K562 (cell line): Measurements from ENCODE around the gene PASD1. TPM values are rescaled to one million over a fixed set of nuclear protein-coding genes. Genes with fewer than 3 reads are reported as not detected.

Source experiments
- ATAC-seq: fragments of 200-7000 bp; cut with Tn5 transposase; 3 replicates; pipeline ENCODE4 v1.9.1; 2020; ENCODE audit warnings: moderate library complexity
- BruUV-seq: library from RNA; stranded (reverse); fragments of 400-500 nt; replicated peaks from 2 replicates; lab custom pipeline; 2021; lab: Mats Ljungman, UMichigan
- CTCF ChIA-PET: fragments of 300-600 bp; formaldehyde crosslinking; extraction: SDS; loops from one replicate; lab custom pipeline; 2021; ENCODE audit warnings: low intra/inter-chr PET ratio; lab: Yijun Ruan, JAX
- POLR2A ChIA-PET: fragments of 300-600, 350-650 bp; sonication (Branson Sonifier 250); formaldehyde crosslinking; extraction: SDS; loops from one replicate; lab custom pipeline; 2021; ENCODE audit warnings: antibody characterized with exemption, inconsistent platforms; lab: Yijun Ruan, JAX
- DNase-seq, 4 experiments: peaks; one replicate each; pipeline versions ENCODE4 v3.0.0 to v3.0.0-alpha.2; 2011 to 2018; ENCODE audit warnings: low spot score in 3 of 4, mixed read lengths in 3 of 4; ENCODE audit errors: extremely low read depth in 1 of 4
- FAIRE-seq: peaks from 2 replicates; lab custom pipeline; 2011; peaks lifted over from hg19 to GRCh38; lab: Jason Lieb, UNC
- H2AFZ ChIP-seq: 2 replicates; pipeline ENCODE4 v1.6.0; 2011; ENCODE audit warnings: low read depth, low read length, control low read depth, inconsistent platforms
- H3K27ac ChIP-seq: fragments of 200-600 bp; 3 replicates; pipeline ENCODE4 v1.8.0; 2011; ENCODE audit warnings: low read depth, mild to moderate bottlenecking, control low read depth, inconsistent platforms, low read length, moderate library complexity, mixed read lengths; ENCODE audit errors: extremely low read depth
- H3K27me3 ChIP-seq, 2 experiments: fragments of 300-600 bp in 1 of 2; 2 replicates in 1 of 2; 3 replicates in 1 of 2; pipeline versions ENCODE4 v1.6.0 to v1.8.0; 2011; ENCODE audit warnings: inconsistent platforms in 2 of 2, low read length in 2 of 2, mild to moderate bottlenecking in 1 of 2, mixed read lengths in 1 of 2, moderate library complexity in 1 of 2; ENCODE audit not compliant: control insufficient read depth in 2 of 2, insufficient read depth in 2 of 2
- H3K36me3 ChIP-seq: fragments of 300-600 bp; 3 replicates; pipeline ENCODE4 v1.8.0; 2011; ENCODE audit warnings: mild to moderate bottlenecking, low read length, inconsistent platforms; ENCODE audit not compliant: control insufficient read depth, insufficient read depth
- H3K4me1 ChIP-seq, 2 experiments: fragments of 200-600 bp in 1 of 2; replicated peaks in 1 of 2; 2 replicates in 1 of 2; 3 replicates in 1 of 2; pipeline versions ENCODE4 v1.5.1 to v1.8.0; 2011; ENCODE audit warnings: inconsistent platforms in 2 of 2, low read length in 2 of 2, mild to moderate bottlenecking in 1 of 2, mixed read lengths in 1 of 2, moderate library complexity in 1 of 2; ENCODE audit not compliant: control insufficient read depth in 2 of 2, insufficient read depth in 2 of 2
- H3K4me2 ChIP-seq: 2 replicates; pipeline ENCODE4 v1.6.1; 2011; ENCODE audit warnings: low read length, control low read depth, inconsistent platforms, mixed read lengths; ENCODE audit not compliant: insufficient read depth
- H3K4me3 ChIP-seq: fragments of 200-600 bp; sonication (generic), shearing (Covaris generic); 2 replicates; pipeline ENCODE4 v1.5.1; 2016; ENCODE audit warnings: control low read depth, inconsistent platforms
- H3K79me2 ChIP-seq: fragments of 200-600 bp; 3 replicates; pipeline ENCODE4 v1.8.0; 2011; ENCODE audit warnings: low read length, inconsistent platforms; ENCODE audit not compliant: control insufficient read depth, insufficient read depth
- H3K9ac ChIP-seq, 2 experiments: 2 replicates each; pipeline versions ENCODE4 v1.6.0 to v1.6.1; 2011; ENCODE audit warnings: low read depth in 2 of 2, low read length in 2 of 2, control low read depth in 1 of 2, inconsistent platforms in 1 of 2, mild to moderate bottlenecking in 1 of 2, mixed read lengths in 1 of 2; ENCODE audit not compliant: insufficient read depth in 1 of 2
- H3K9me1 ChIP-seq: one replicate; pipeline ENCODE4 v1.6.0; 2011; ENCODE audit warnings: inconsistent platforms, mild to moderate bottlenecking, low read length, moderate library complexity; ENCODE audit not compliant: control insufficient read depth, insufficient read depth
- H3K9me3 ChIP-seq: replicated peaks from 2 replicates; pipeline ENCODE4 v1.5.1; 2011; ENCODE audit warnings: low read depth, low read length, inconsistent platforms; ENCODE audit not compliant: control insufficient read depth, insufficient read depth
- H4K20me1 ChIP-seq: replicated peaks from 2 replicates; pipeline ENCODE4 v1.6.1; 2011; ENCODE audit warnings: low read length, inconsistent platforms, mixed read lengths; ENCODE audit not compliant: control insufficient read depth, insufficient read depth
- FOXP1 ChIP-seq: sonication (generic); formaldehyde crosslinking; IDR thresholded peaks from 2 replicates; pipeline ENCODE4 v1.8.0; 2022; ENCODE audit warnings: mild to moderate bottlenecking, missing genetic modification reagents
- MYC ChIP-seq, 2 experiments: fragments of 250-450 bp in 1 of 2; sonication (Bioruptor Pico) in 1 of 2; IDR thresholded peaks; 2 replicates each; pipeline versions ENCODE4 v1.5.1 to v1.6.1; 2012 to 2021; ENCODE audit warnings: low read depth in 2 of 2, borderline replicate concordance in 1 of 2, improper control_type of control experiment in 1 of 2, low read length in 1 of 2, mild to moderate bottlenecking in 1 of 2, moderate library complexity in 1 of 2
- NCOA1 ChIP-seq: fragments of 450-650 bp; IDR thresholded peaks from 2 replicates; pipeline ENCODE4 v1.6.1; 2016; ENCODE audit warnings: low read depth
- NFIX ChIP-seq: fragments of 250-450 bp; sonication (Bioruptor Pico); IDR thresholded peaks from 2 replicates; pipeline ENCODE4 v1.4.0; 2020; ENCODE audit warnings: low read depth, mild to moderate bottlenecking, moderate library complexity
- NR4A1 ChIP-seq, 2 experiments: fragments of 250-450 bp in 1 of 2; fragments of 450-650 bp in 1 of 2; sonication (Bioruptor Pico) in 1 of 2; IDR thresholded peaks; 2 replicates each; pipeline versions ENCODE4 v1.4.0 to v1.6.1; 2016 to 2020; ENCODE audit warnings: mild to moderate bottlenecking in 2 of 2, missing compliant biosample characterization in 1 of 2, missing genetic modification characterization in 1 of 2, moderate library complexity in 1 of 2
- TBL1XR1 ChIP-seq, 2 experiments: IDR thresholded peaks; 2 replicates each; pipeline ENCODE4 v1.6.1; 2012; ENCODE audit warnings: improper control_type of control experiment in 2 of 2, low read length in 2 of 2, mild to moderate bottlenecking in 1 of 2
- ZNF699 ChIP-seq: fragments of 250-450 bp; sonication (Bioruptor Pico); IDR thresholded peaks from 2 replicates; pipeline ENCODE4 v1.8.0; 2021; ENCODE audit warnings: mild to moderate bottlenecking, moderate library complexity; ENCODE audit not compliant: insufficient replicate concordance
- WGBS: fragments of 100-300 bp; shearing (Covaris generic); methylation state at CpG from one replicate; pipeline ENCODE4 v1.1.6; 2016; ENCODE audit warnings: low coverage, mixed read lengths; ENCODE audit not compliant: insufficient coverage; ENCODE audit errors: missing lambda C conversion rate; 5-methylcytosine and 5-hydroxymethylcytosine counted together
- in situ Hi-C: fragments of 300-500 bp; cut with MboI; formaldehyde crosslinking; loops from 4 replicates; pipeline ENCODE4 v1.15.0; 2018; ENCODE audit warnings: inconsistent platforms, mixed read lengths
- intact Hi-C: fragments of 100-400 bp; cut with micrococcal nuclease; formaldehyde crosslinking; loops from 2 replicates; pipeline ENCODE4 v1.14.2; 2022
- polyA plus RNA-seq, 8 experiments: library from polyadenylated mRNA; depleted of rRNA in 4 of 8; stranded (reverse) in 5 of 8; unstranded in 3 of 8; fragments of >200 nt; fragmentation: Nextera tagmentation in 2 of 8; fragmentation: Illumina TruSeq in 1 of 8; extraction: Ambion mirVana in 2 of 8; extraction: Trizol in 1 of 8; gene quantifications; 2 replicates each; pipeline versions ENCODE4 v1.2.1 to v1.2.3, GENCODE V29; 2011 to 2014; ENCODE audit warnings: inconsistent platforms in 1 of 8, missing spikeins in 1 of 8
- total RNA-seq, 7 experiments: library from RNA; depleted of rRNA in 6 of 7; stranded (reverse); fragments of >200 nt in 6 of 7; fragmentation: Illumina TruSeq in 2 of 7; extraction: Trizol in 2 of 7; gene quantifications; 2 replicates each; pipeline versions ENCODE4 v1.2.1 to v1.2.3, GENCODE V29; 2011 to 2021; ENCODE audit warnings: low replicate concordance in 1 of 7
- TF ChIP-seq, protein P1 (sequence below): fragments of 250-450 bp; sonication (Bioruptor Pico); IDR thresholded peaks from 2 replicates; pipeline ENCODE4 v1.8.0; 2022; ENCODE audit warnings: inconsistent platforms, mild to moderate bottlenecking, moderate library complexity, borderline replicate concordance
- TF ChIP-seq, protein P2 (sequence below): fragments of 450-650 bp; conservative IDR thresholded peaks from 2 replicates; pipeline ENCODE4 v1.6.1; 2016; ENCODE audit warnings: missing genetic modification characterization, low read depth, mild to moderate bottlenecking, missing compliant biosample characterization, moderate library complexity
- TF ChIP-seq, protein P3 (sequence below): fragments of 450-650 bp; IDR thresholded peaks from 2 replicates; pipeline ENCODE4 v1.6.1; 2016; ENCODE audit warnings: borderline replicate concordance

Gene PASD1
- total and polyA plus RNA-seq, 9 of the 15 experiments (the other 6 are each of a cell fraction or from before 2014, with no cell fraction given), result 1.7 to 12.8 (median 9.6) TPM

DNA sequence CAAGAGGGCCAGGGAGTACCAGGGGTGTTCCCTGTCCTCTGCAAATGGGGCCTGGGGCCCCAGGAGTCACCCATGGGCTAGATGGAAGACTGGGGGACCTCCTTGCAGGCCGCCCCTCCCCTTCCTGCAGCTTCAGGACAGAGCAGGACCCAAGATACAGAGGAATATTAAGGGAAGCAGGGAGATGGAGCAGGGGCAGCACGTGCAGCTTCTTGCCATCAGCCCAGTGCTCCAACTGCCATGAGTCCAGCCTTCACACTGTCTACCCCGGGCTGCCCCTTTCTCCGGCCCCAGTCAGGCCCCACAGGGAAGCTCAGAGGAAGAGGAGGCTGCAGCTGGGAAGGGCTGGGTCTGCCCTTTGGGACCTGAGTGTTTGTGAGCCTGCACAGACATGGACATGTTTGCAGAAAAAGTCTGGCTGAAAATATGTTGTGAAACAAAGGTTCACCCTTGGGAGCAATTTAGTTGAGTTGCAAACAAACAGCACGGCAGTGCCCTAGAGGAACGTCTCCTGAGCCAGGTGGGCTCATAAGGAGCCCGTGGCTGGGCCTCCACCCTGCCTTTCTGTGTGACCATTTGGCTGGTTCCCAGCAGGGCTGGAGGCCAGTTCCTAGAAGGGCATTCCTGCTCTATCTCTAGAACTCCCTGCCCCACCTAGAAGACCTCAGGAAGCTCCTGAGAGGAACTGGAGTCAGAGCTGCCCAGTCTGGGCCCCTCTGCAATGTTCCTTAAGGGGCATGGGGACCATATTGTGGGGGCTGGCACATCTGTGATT lies 161.3 kb downstream of the PASD1 start:
- FAIRE-seq (no peak), ATAC-seq (no peak)
- in situ Hi-C loops, result no loop called here

DNA sequence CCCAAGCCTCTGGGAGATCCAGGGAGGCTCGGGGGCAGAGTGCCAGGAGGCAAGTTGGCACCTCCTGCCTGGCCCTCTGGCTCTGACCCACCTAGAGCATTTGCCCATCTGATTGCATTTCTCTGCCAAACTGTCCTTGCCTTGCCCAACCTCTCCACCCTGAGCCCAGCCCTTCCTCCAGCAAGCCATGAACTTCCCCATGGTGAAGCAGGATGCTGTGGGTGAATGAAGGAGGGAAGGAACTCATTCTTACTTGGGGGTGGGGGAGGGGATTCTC lies 161.8 kb downstream of the PASD1 start:
- ChIA-PET CTCF (no interaction called here), POLR2A (no interaction called here)
- Histone ChIP-seq H3K9me1 (no peaks in the 10 kb centered on the region), H3K27me3 (peaks cover 0 to 14% of the 10 kb centered on the region in 2 experiments; a peak in 1 of 5 replicates), H3K4me1 (peaks cover 0 to 7% of the 10 kb centered on the region in 2 experiments; a peak in 2 of 5 replicates), H3K9ac (no peak overlapping the region), H3K27ac (no peak overlapping the region), H4K20me1 (no peaks in the 10 kb centered on the region), H2AFZ (no peak overlapping the region), H3K4me3 (no peak overlapping the region), H3K79me2 (no peaks in the 10 kb centered on the region), H3K36me3 (no peaks in the 10 kb centered on the region), H3K9me3 (no peaks in the 10 kb centered on the region), H3K4me2 (no peak overlapping the region)
- WGBS, result 0% methylated on average over 1 of the region's 1 CpG
- FAIRE-seq (no peak), DNase-seq (no peak), ATAC-seq (no peak)
- intact Hi-C loops (no loop called here), in situ Hi-C loops (no loop called here)
- BruUV-seq, result no TSS peak
- TF ChIP-seq, protein P1, sequence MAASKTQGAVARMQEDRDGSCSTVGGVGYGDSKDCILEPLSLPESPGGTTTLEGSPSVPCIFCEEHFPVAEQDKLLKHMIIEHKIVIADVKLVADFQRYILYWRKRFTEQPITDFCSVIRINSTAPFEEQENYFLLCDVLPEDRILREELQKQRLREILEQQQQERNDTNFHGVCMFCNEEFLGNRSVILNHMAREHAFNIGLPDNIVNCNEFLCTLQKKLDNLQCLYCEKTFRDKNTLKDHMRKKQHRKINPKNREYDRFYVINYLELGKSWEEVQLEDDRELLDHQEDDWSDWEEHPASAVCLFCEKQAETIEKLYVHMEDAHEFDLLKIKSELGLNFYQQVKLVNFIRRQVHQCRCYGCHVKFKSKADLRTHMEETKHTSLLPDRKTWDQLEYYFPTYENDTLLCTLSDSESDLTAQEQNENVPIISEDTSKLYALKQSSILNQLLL (CRISPR knock-in tag), result no peak
- TF ChIP-seq NCOA1, result no peak
- TF ChIP-seq, protein P2, sequence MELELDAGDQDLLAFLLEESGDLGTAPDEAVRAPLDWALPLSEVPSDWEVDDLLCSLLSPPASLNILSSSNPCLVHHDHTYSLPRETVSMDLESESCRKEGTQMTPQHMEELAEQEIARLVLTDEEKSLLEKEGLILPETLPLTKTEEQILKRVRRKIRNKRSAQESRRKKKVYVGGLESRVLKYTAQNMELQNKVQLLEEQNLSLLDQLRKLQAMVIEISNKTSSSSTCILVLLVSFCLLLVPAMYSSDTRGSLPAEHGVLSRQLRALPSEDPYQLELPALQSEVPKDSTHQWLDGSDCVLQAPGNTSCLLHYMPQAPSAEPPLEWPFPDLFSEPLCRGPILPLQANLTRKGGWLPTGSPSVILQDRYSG (tag), result no peak
- no peak for TF ChIP-seq FOXP1 (CRISPR knock-in tag)
- TF ChIP-seq, protein P3, sequence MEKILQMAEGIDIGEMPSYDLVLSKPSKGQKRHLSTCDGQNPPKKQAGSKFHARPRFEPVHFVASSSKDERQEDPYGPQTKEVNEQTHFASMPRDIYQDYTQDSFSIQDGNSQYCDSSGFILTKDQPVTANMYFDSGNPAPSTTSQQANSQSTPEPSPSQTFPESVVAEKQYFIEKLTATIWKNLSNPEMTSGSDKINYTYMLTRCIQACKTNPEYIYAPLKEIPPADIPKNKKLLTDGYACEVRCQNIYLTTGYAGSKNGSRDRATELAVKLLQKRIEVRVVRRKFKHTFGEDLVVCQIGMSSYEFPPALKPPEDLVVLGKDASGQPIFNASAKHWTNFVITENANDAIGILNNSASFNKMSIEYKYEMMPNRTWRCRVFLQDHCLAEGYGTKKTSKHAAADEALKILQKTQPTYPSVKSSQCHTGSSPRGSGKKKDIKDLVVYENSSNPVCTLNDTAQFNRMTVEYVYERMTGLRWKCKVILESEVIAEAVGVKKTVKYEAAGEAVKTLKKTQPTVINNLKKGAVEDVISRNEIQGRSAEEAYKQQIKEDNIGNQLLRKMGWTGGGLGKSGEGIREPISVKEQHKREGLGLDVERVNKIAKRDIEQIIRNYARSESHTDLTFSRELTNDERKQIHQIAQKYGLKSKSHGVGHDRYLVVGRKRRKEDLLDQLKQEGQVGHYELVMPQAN, result no peak

More for the DNA sequence above, 161.3 kb downstream of the PASD1 start:
- no peak overlapping the region for H2AFZ ChIP-seq
- H3K4me1 ChIP-seq, result peaks cover 0 to 7% of the 10 kb centered on the region in 2 experiments; a peak in 2 of 5 replicates
- peaks cover 0 to 11% of the 10 kb centered on the region in 2 experiments; a peak in 1 of 5 replicates for H3K27me3 ChIP-seq
- whole genome bisulfite sequencing, result 3% methylated on average over 5 of the region's 7 CpGs
- H3K79me2 ChIP-seq, result no peaks in the 10 kb centered on the region
- no peaks in the 10 kb centered on the region for H3K9me3 ChIP-seq
- no peaks in the 10 kb centered on the region for H4K20me1 ChIP-seq
- no peak overlapping the region for H3K27ac ChIP-seq
- ChIA-PET CTCF (no interaction called here), POLR2A (interaction anchor here (0.6 kb wide), 1 partner anchor 13 kb away, joined by 3 read pairs; no protein-coding TSS in a partner anchor)
- intact Hi-C loops, result no loop called here
- no peak for TF ChIP-seq TBL1XR1 (IDR thresholded peaks at IDR 0.05; ENCODE audit: low read length in 2 of 2)
- no peak for TF ChIP-seq NFIX (CRISPR knock-in tag)
- TF ChIP-seq NR4A1 (CRISPR knock-in tag; IDR thresholded peaks at IDR 0.05), result no peak
- no peak for TF ChIP-seq NR4A1 (tag; IDR thresholded peaks at IDR 0.05)
- no peak for TF ChIP-seq ZNF699 (CRISPR knock-in tag)
- TF ChIP-seq MYC (IDR thresholded peaks at IDR 0.05; ENCODE audit: low read depth, low read length), result no peak
- no peak for TF ChIP-seq MYC (CRISPR knock-in tag; IDR thresholded peaks at IDR 0.05; ENCODE audit: borderline replicate concordance, low read depth)
- H3K36me3 ChIP-seq, result no peaks in the 10 kb centered on the region
- no peak overlapping the region for H3K4me2 ChIP-seq
- no peak overlapping the region for H3K4me3 ChIP-seq
- DNase-seq, result no peak
- no peaks in the 10 kb centered on the region for H3K9me1 ChIP-seq
- no peak overlapping the region for H3K9ac ChIP-seq
- no TSS peak for BruUV-seq
